LHCN-M2 (cell line): ENCODE measurements around the gene NGDN. TPM values are rescaled to one million over a fixed set of nuclear protein-coding genes. Genes with fewer than 3 reads are reported as not detected.
"Not testable (repeated sequence)": the region's sequence is repeated elsewhere in the genome, so short reads cannot be mapped to it uniquely, and the experiment has no call there.

Experiments
- DNase-seq: peaks from one replicate; pipeline ENCODE4 v3.0.0-alpha.2; 2012; ENCODE audit warnings: low read depth
- total RNA-seq: library from RNA; depleted of rRNA; stranded (reverse); fragments of >200 nt; gene quantifications from 2 replicates; pipeline ENCODE4 v1.2.3, GENCODE V29; 2014

NGDN gene
- total RNA-seq, 1 experiment from 2014 or later: 41.3 TPM

DNA sequence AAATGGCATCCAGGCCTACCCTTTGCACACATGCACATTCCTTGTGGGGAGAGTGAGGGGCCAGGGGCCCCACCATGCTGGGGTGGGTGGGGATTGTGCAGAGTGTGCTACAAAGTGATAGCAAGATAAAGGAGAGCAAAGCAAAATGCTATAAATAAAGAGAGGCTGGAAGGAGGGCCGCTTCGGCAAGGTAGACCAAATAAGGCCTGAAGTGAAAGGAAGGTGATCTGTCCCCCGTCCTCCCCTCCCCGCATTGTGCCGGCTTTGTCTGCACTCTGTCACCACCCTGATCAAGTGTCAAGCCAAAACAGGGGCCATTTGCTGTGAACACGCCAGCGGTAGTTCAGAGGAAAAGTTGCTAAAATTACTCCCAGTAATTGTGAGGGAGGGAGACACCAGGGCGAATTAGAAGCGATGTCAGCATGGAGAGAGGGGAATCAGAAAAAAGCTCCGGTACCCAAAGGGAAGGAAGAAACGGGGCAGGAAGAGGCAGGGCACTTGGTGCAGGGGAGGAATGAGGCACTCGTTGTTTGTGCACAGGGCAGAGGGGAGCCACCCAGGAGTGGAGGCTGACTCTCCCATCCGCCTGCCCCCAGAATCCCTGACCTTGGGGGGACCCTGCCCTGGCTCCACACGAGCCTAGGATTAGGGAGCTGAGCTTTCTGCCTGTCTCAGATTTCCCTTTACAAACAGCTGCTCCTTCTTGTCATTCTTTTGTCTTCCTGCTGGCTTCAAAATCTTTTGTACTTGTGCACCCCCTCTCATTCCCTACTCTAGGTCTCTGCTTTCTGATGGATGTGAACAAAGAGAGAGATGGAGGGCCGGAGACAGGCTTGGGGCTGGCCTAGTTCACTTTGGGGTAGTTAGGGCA is 31.2 kb upstream of the NGDN start:
- DNase-seq: peak; percentile 66

DNA sequence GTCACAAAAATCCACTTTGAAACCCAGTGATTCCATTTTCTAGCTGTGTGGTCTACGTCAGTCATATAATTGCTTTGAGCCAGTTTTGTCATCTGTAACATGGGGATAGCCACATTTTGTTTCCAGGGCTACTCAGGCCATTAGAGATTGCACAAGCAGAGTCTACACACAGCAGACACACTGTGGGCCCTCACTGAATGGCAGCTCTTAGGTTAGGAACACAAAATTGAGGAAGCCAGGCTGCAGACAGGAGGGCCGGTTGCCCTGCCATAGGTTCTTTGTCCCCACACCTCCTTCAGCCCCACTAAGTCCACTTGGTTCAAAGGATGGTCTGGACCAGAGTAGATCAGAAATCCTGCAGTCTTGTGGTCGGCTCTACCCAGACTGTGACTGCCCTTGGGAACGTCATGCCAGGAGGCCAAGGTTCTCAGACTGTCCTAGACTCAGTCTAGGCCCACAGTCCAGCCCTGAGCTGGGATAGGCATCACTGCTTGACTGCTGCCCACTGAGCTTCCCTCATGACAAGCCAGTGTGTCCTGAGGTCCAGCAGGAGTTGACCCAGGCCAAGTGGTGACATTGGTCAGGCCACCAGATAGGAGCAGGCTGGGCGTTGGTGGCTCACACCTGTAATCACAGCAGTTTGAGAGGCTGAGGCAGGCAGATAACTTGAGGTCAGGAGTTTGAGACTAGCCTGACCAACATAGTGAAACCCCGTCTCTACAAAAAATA is 30.2 kb upstream of the NGDN start:
- DNase-seq: no peak

DNA sequence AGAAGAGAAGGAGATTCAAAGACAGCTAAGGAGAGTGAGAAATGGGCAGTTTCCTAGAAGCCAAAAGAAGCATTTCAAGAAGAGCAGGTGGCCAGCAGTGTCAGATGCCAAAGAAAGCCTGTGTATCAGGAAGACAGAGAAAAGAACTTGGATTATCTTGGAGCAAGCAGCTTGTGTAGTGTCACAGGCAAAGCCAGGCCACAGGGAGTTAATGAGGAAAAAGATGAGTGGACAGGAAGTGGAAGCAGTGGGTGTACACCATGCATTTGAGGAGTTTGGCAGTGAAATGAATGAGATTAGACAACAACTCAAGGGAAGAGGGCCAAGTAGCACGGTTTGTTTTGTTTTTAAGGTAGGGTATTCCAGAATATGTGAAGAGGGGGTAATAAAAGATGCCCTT is 28.4 kb upstream of the NGDN start:
- DNase-seq: peak; percentile 26

DNA sequence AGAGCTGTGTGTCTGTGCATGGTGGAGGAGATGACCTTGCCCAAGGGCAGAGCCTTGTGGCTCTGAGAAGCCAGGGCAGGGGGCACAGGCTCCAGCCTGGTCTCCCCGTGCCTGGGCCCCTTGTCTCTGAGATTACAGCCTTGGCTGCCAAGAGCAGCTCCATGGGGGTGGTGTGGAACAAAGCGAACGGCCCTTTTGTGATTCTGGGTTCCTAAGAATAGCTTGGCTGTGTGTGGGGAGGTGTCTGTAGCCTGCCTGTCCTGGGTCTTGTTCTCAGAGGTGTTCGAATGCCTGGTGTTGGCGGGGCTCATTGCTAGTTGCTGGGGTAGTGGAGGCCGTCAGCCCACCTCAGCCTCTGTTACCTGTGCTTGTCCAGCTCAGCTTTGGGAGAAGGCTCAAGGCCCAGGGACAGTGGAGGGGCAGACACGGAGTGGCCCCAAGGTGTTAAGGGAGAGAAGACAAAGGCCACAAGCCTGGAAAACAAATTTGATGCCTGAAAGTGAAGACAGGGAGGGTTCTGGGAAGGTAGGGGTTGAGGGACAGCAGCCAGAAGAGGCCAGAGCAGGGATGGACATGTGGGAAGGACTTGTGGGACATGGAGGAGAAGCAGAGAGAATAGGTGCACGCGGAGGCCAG is 26.7 kb upstream of the NGDN start:
- DNase-seq: no peak

DNA sequence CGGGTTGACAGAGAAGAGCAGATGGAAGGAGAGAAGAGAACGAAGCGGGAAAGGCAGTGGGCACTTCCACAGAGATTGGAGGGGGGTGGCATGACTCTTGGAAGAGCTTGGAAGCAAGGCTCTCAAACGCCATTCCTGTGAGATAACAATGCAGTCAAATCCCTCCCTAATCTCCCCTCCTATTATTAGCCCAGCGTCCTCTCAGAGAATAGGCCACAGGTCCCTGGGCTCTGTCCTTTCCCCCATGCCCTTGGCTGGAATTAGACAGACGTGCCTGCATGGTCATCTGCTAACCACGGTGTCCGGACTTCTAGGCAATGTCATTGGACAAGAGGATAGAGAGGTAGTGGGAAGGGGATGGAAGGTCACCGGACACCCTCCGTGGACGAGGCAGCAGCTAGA is 26.1 kb upstream of the NGDN start:
- DNase-seq: no peak

DNA sequence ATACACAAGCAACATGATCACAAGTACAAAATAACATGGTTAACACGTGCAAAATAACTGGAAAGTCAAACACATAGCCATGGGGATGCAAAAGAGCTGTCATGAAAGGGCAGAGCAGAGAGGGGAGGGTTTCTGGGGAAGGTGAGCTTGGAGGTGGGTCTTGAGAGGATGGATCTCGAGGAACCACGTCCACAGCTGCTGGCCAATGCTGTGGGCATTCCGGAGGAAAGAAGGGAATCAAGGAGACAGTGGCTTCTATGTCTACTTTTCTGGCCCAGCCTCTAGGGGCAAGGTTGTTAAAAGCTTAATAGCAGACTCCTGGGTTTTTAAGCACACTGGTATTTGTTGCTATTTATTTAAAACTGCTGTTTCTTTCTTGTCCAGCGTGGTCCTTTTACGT is 25.6 kb upstream of the NGDN start:
- DNase-seq: no peak

DNA sequence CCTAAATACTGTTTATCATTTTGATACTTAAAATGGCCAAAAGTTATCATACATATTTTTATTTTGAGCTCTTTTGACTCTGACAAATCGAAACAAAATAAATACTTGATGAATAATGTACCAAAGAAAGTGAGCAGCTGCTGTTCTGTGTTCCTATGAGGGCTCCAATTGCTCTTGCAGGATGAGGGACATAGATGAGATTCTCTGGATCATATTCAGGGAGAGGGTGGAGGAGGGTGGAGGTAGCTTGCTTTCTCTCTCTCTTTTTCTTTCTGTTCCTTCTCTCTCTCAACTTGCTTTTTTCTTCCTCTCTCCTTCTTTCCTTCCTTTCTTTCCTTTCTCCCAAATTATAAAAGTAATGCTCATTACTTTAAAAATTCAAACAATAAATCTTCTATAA is 25.2 kb upstream of the NGDN start:
- DNase-seq: peak; percentile 42

DNA sequence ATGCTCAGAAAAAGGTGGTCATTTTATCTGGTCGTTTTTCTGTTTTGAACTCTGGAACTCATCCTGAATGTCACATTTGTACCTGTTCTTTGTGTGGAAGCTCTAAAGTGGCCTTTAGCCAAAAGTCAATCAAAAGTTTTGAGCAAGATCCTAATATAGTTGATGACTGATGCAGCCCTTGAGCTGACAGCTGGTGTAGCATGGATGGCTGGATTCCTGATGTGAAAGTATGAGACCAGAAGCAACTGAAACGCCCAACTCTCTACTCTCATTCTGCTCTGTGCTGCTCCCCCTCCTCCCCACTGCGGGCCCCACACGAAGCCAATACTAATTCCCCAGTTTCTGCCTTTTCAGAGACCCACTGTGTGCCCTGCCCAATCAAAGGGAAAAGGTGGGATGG is 23.7 kb upstream of the NGDN start:
- no peak for DNase-seq

DNA sequence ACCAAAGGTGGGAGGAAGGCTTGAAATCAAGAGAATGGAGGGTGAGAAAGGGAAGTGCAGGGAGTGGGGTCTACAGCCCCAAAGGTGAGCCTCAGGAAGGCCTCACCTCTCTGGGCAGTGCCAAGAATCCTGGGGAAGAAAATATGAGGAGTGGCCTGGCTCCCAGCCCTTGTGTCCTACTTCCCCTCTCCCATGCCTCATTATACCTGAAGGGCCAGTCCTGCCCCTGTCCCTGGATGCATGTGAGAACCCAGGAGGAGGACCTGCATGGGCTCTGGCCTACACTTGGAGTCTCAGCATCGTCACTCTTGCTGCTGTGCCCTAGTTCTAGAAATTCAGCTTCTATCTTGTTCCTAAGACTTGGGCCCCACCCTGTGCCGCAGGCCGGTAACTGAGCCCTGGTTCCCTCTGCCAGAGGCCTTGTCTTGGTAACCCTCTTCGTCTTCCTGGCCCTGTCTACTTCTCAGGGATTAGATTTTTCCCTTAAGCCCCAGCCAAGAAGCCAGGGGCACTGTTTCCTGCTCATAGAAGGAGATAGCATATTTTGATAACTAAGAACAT is 23.1 kb upstream of the NGDN start:
- DNase-seq: no peak

DNA sequence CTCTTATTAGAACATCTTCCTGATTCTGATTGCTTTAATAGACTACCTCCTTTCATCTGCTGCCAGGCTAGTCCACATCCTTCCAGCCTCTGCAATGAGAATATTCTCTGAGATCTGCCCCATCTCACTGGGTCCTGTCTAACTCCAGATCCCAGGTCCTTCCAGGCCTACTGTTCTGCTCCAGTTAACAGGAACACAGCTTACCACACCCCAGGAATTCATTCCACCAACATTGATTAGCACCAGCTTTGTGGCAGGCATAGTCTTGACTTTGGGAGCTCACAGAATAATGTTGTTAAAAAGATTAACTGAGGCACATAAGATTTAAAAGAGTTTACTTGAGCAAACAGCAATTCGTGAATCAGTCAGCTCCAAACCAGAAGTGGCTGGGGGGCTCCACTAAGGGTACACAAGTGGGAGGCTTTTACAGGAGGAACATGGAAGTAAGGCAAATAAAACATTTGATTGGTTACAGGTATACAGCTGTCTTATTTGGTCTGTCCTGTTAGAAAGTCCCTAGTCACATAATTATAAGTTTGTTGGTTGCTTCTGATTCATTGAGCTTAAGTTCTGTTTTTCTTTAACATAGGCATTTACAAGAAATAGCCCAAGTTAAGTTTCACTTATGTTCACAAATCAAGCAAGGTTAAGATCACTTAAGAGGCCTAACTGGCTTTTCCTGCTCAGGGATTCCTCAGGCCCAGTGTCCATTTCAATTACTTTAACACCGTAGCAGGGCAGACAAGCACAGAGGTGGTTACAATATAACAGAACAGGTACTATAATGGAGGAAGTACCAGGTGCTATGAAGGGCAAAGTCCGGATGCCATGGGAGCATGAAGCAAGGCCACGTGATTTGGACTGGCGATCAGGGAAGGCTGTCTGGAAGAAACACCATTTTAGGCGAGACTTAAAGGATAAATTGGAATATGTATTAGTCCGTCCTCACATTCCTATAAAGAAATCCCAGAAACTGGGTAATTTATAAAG is 21.8 kb upstream of the NGDN start:
- DNase-seq: no peak

DNA sequence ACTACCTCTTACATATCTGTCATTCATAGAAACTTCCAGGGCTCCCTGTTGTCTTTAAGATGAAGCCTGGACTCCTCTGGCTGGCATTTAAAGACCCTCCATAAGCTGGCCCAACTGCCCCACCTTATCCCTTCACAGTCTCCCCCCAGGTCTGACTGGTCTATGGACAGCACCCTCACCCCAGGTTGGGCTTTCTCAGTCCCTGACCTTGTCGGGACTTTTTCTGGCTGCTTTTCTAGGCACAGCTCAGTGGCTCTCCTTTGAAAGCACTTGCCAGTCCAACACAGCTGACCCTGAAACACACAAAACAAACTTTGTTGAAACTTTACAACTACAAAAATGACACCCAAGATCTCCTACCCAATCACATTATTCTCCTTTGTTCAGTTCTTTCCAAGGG is 20.2 kb upstream of the NGDN start:
- DNase-seq: no peak

DNA sequence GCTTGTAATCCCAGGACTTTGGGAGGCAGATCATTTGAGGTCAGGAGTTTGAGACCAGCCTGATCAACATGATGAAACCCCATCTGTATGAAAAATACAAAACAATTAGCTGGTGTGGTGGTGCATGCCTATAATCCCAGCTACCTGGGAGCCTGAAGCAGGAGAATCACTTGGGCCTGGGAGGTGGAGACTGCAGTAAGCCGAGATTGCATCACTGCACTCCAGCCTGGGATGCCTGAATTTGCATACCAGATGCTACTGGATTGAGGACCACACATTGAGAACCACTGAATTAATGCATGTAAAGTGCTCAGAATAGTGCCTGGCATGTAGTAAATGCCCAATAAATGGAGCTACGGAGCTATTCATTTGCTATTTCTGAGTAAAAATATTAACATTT is 19.1 kb upstream of the NGDN start:
- DNase-seq: no peak

DNA sequence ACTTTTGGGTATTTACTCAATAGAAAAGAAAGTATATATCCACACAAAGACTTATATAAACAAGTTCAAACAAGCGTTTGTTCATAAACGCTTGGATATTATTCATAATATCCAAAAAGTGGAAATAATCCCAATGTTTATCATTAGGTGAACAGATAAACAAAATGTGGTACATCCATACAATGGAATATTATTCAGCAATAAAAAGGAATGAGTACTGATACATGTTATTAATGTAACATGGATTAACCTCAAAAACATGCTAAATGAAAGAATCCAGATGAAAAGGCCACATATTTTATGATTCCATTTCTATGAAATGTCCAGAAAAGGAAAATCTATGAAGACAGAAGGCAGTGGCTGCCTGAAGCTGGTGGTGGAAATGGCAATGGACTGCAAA is 17.3 kb upstream of the NGDN start:
- no peak for DNase-seq

DNA sequence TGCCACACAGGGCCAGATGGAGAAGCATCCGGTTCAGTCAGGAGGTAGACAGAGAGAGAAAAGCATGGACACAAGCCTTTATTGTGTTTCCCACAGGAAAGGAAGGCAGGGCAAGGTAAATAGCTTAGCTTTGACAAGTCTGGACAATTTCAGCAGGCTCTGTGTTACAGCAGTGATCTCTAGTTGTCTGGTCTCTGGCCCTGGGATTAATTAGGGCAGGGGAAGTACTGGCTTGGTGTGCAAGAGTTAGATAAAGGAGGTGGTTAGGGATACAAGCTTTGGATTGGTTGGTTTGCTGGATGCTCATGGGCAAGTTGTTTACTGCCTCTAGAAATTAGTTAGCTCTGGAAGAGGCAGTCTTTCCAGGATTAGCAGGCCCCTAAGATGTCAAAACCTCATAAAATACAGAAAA is 15.1 kb upstream of the NGDN start:
- DNase-seq: no peak

DNA sequence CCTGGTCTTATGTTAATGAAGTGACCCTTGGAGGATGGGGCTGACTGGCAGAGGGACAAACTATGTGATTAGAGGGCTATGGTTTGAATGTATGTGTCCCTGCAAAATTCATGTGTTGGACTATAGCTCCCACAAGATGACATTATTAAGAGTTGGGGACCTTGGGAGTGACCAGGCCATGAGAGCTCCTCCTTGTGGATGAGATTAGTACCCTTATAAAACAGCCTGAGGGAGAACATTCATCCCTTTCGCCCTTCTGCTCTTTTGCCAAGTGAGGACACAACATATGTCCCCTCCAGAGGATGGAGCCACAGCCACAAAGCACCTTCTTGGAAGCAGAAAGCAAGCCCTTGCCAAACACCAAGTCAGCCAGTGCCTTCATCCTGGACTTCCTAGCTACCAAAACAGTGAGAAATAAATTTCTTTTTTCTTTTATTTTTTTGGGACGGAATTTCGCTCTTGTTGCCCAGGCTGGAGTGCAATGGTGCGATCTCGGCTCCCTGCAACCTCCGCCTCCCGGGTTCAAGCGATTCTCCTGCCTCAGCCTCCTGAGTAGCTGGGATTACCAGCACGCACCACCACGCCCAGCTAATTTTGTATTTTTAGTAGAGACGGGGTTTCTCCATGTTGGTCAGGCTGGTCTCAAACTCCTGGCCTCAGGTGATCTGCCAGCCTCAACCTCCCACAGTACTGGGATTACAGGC is 12.5 kb upstream of the NGDN start:
- DNase-seq: not testable (repeated sequence)

DNA sequence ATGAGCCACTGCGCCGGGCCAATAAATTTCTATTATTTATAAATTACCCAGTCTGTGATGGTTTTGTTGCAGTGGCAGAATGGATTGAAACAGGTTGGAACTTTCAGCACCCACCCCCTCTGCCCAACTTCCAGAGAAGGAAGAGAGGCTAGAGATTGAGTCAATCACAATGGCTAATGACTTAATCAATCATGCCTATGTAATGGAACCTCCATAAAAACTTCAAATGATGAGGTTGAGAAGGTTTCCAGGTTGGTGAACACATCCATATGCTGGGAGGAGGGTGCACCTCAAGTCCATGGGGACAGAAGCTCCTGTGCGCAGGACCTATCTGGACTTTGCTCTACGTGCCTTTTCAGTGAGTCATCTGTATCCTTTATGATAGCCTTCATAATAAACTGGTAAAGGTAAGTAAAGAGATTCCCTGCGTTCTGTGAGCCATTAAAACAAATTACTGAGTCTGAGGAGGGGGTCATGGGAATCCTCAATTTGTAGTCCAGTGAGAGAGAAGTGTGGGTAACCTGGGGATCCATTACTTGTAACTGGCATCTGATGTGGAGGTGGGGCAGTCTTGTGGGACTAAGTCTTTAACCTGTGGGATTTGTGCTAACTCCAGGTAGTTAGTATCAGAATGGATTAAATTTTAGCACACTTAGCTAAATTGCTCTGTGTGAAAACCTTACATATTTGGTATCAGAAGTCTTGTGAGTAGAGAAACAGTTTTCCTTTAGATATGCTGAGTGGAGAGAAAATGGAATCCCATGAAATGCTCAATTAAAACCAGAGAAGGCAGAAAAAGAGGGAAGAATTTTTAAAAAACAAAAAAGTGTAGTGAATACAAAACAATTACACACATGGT is 11.7 kb upstream of the NGDN start:
- DNase-seq: no peak

DNA sequence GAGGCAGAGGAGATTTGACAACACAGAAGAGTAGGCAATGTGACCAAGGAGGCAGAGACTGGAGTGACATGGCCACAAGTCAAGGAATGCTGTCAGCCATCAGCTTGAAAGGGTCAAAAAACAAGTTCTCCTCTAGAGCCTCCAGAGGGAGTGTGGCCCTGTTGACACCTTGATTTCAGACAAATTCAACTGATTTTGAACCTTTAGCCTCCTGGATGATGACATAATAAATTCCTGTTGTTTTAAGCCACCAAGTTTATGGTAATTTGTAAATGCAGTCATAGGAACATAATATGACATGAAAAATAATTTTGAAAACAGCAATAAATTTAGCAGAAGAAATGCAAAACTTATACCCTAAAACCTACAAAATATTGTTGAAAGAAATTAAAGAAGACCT is 8.5 kb upstream of the NGDN start:
- DNase-seq: no peak

DNA sequence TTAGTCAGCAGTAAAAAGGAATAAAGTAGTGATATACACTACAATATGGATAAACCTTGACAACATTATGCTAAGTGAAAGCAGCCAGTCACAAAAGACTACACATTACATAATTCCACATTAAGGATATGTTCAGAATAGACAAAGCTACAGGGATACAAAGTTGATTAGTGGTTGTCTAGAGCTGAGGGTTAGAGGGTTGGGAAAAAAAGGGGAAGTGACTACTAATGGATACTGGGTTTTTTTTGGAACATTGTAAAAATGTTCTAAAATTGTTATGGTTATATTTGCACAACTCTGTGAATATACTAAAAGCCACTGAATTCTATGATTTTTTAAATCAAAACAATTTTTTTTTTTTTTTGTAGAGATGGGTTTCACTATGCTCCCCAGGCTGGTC is 4.8 kb upstream of the NGDN start:
- no peak for DNase-seq

DNA sequence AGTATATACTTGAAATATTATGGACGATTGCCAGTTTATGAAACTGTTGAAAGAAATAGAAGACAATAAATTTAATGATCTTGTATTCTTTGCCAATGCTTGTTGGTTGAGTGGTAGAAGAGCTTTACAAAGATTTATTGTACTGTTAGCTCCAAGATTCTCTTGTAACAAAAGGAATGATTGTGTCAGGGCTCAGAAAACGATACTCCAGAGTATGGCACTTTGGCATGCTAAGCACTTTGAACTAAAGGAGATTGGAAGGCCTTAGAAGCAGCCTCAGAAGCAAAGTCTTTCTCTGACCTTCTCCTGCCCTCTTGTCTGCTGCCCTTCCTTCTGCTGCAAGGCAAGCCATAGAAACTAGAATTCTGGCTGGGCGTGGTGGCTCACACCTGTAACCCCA is 4.2 kb upstream of the NGDN start:
- DNase-seq: no peak
